Loucy (cell line): Measurements from ENCODE around the gene RDH14.

Experiments
- H2AFZ ChIP-seq: fragments of 200-600 bp; sonication (generic); 2 replicates; pipeline ENCODE4 v1.6.0; 2016; ENCODE audit warnings: antibody characterized with exemption, mild to moderate bottlenecking, low read length, moderate library complexity
- H3F3A ChIP-seq: fragments of 200-600 bp; 2 replicates; pipeline ENCODE4 v1.6.0; 2016; ENCODE audit warnings: antibody characterized with exemption, low read depth, mild to moderate bottlenecking
- H3K27me3 ChIP-seq: fragments of 200-600 bp; sonication (generic); 2 replicates; pipeline ENCODE4 v1.6.1; 2014; ENCODE audit warnings: low read length, mild to moderate bottlenecking; ENCODE audit not compliant: insufficient read depth, poor library complexity, severe bottlenecking
- H3K36me3 ChIP-seq: fragments of 200-600 bp; sonication (generic); 2 replicates; pipeline ENCODE4 v1.6.1; 2016; ENCODE audit warnings: low read length; ENCODE audit not compliant: insufficient read depth
- H3K4me1 ChIP-seq: fragments of 200-600 bp; sonication (generic); 2 replicates; pipeline ENCODE4 v1.5.1; 2014; ENCODE audit warnings: low read length, mild to moderate bottlenecking; ENCODE audit not compliant: insufficient read depth, poor library complexity, severe bottlenecking
- H3K4me2 ChIP-seq: fragments of 200-600 bp; sonication (generic); 2 replicates; pipeline ENCODE4 v1.6.0; 2014; ENCODE audit warnings: antibody characterized with exemption, low read length, low read depth, mild to moderate bottlenecking; ENCODE audit not compliant: poor library complexity, severe bottlenecking
- H3K4me3 ChIP-seq: fragments of 200-600 bp; sonication (generic); 2 replicates; pipeline ENCODE4 v1.5.1; 2014; ENCODE audit warnings: low read length, mild to moderate bottlenecking, mixed read lengths; ENCODE audit not compliant: poor library complexity, severe bottlenecking
- H3K79me2 ChIP-seq: fragments of 200-600 bp; sonication (generic); 2 replicates; pipeline ENCODE4 v1.6.1; 2014; ENCODE audit warnings: low read length; ENCODE audit not compliant: insufficient read depth
- H3K9ac ChIP-seq: fragments of 200-600 bp; sonication (generic); 2 replicates; pipeline ENCODE4 v1.6.0; 2014; ENCODE audit warnings: mild to moderate bottlenecking, low read depth, low read length, moderate library complexity; ENCODE audit not compliant: poor library complexity, severe bottlenecking
- H3K9me2 ChIP-seq: fragments of 200-600 bp; sonication (generic); replicated peaks from 2 replicates; pipeline ENCODE4 v1.6.1; 2016; ENCODE audit warnings: low read depth, low read length, mixed read lengths
- H3K9me3 ChIP-seq: fragments of 200-600 bp; sonication (generic); 2 replicates; pipeline ENCODE4 v1.6.1; 2014; ENCODE audit warnings: mild to moderate bottlenecking, antibody characterized with exemption, low read length, low read depth; ENCODE audit not compliant: insufficient read depth
- H4K20me1 ChIP-seq: fragments of 200-600 bp; sonication (generic); 2 replicates; pipeline ENCODE4 v1.6.0; 2014; ENCODE audit warnings: antibody characterized with exemption, low read length, mild to moderate bottlenecking; ENCODE audit not compliant: insufficient read depth, poor library complexity, severe bottlenecking
- CTCF ChIP-seq: fragments of 200-600 bp; sonication (generic); conservative IDR thresholded peaks from 2 replicates; pipeline ENCODE4 v1.5.1; 2014; ENCODE audit warnings: mild to moderate bottlenecking, antibody characterized with exemption, low read length
- EZH2phosphoT487 ChIP-seq: fragments of 200-600 bp; IDR thresholded peaks from 2 replicates; pipeline ENCODE4 v1.6.1; 2018; ENCODE audit warnings: antibody characterized with exemption, mild to moderate bottlenecking, moderate library complexity, borderline replicate concordance

Gene RDH14

GRCh38 chr2:18597618-18598017 is 37.2 kb upstream of the RDH14 start:
- Histone ChIP-seq H4K20me1 (no peaks in the 10 kb centered on the region), H2AFZ (no peak overlapping the region), H3K4me3 (no peak overlapping the region), H3K79me2 (no peaks in the 10 kb centered on the region), H3K27me3 (no peaks in the 10 kb centered on the region), H3K36me3 (no peaks in the 10 kb centered on the region), H3K9me2 (no peaks in the 10 kb centered on the region), H3K4me2 (no peak overlapping the region), H3K9ac (no peak overlapping the region), H3F3A (no peaks in the 10 kb centered on the region), H3K9me3 (no peaks in the 10 kb centered on the region), H3K4me1 (no peaks in the 10 kb centered on the region)
- TF ChIP-seq CTCF = no peak
- TF ChIP-seq EZH2phosphoT487 = no peak

- H3K9ac ChIP-seq = no peak overlapping the region
- H4K20me1 ChIP-seq = no peaks in the 10 kb centered on the region
- no peak overlapping the region for H3K4me2 ChIP-seq
- no peak overlapping the region for H3K4me3 ChIP-seq
- no peaks in the 10 kb centered on the region for H3F3A ChIP-seq
- no peaks in the 10 kb centered on the region for H3K79me2 ChIP-seq
- no peaks in the 10 kb centered on the region for H3K27me3 ChIP-seq
- H3K9me2 ChIP-seq = no peaks in the 10 kb centered on the region
- no peaks in the 10 kb centered on the region for H3K4me1 ChIP-seq
- H2AFZ ChIP-seq = no peak overlapping the region
- H3K36me3 ChIP-seq = no peaks in the 10 kb centered on the region
- TF ChIP-seq EZH2phosphoT487 = no peak
- TF ChIP-seq CTCF = no peak
- no peaks in the 10 kb centered on the region for H3K9me3 ChIP-seq
Measured at GRCh38 chr2:18596993-18597392, 36.5 kb upstream of the RDH14 start.

- Histone ChIP-seq H3K9me2 (no peaks in the 10 kb centered on the region), H3K79me2 (no peaks in the 10 kb centered on the region), H2AFZ (no peak overlapping the region), H3K4me3 (no peak overlapping the region), H3K4me2 (no peak overlapping the region), H3K27me3 (no peaks in the 10 kb centered on the region), H4K20me1 (no peaks in the 10 kb centered on the region), H3F3A (no peaks in the 10 kb centered on the region), H3K9me3 (no peaks in the 10 kb centered on the region), H3K36me3 (no peaks in the 10 kb centered on the region), H3K4me1 (no peaks in the 10 kb centered on the region), H3K9ac (no peak overlapping the region)
- TF ChIP-seq CTCF = no peak
- TF ChIP-seq EZH2phosphoT487 = no peak
Measured at GRCh38 chr2:18593496-18593895, 33.0 kb upstream of the RDH14 start.
